Neural progenitor cell (in vitro differentiated cells): ENCODE results near the gene CCL3. TPM values are rescaled to one million over a fixed set of nuclear protein-coding genes. Genes with fewer than 3 reads are reported as not detected.
"Not testable (repeated sequence)": the region's sequence is repeated elsewhere in the genome, so short reads cannot be mapped to it uniquely, and the experiment has no call there.

ENCODE experiments used
- DNase-seq: peaks from one replicate; pipeline ENCODE4 v3.0.0-alpha.2; 2016; ENCODE audit warnings: low spot score
- H2AFZ ChIP-seq: fragments of 200-600 bp; sonication (generic); replicated peaks from 2 replicates; pipeline ENCODE4 v1.6.1; 2016; ENCODE audit warnings: antibody characterized with exemption
- H3F3A ChIP-seq: fragments of 200-600 bp; sonication (generic); 2 replicates; pipeline ENCODE4 v1.6.1; 2016; ENCODE audit warnings: antibody characterized with exemption, low read depth
- H3K27ac ChIP-seq: fragments of 200-600 bp; sonication (generic); 2 replicates; pipeline ENCODE4 v1.5.1; 2016; ENCODE audit warnings: mild to moderate bottlenecking
- H3K27me3 ChIP-seq: fragments of 200-600 bp; sonication (generic); 2 replicates; pipeline ENCODE4 v1.6.1; 2016; ENCODE audit warnings: mild to moderate bottlenecking, moderate library complexity
- H3K36me3 ChIP-seq: fragments of 200-600 bp; sonication (generic); 2 replicates; pipeline ENCODE4 v1.5.1; 2016
- H3K4me1 ChIP-seq: fragments of 200-600 bp; sonication (generic); 2 replicates; pipeline ENCODE4 v1.6.1; 2016; ENCODE audit warnings: mixed run types
- H3K4me2 ChIP-seq: fragments of 200-600 bp; sonication (generic); 2 replicates; pipeline ENCODE4 v1.6.1; 2016
- H3K4me3 ChIP-seq: fragments of 200-600 bp; sonication (generic); 2 replicates; pipeline ENCODE4 v1.5.1; 2016
- H3K79me2 ChIP-seq: fragments of 200-600 bp; sonication (generic); 2 replicates; pipeline ENCODE4 v1.6.1; 2016; ENCODE audit warnings: low read depth
- H3K9ac ChIP-seq: fragments of 200-600 bp; sonication (generic); 2 replicates; pipeline ENCODE4 v1.6.1; 2016
- H3K9me3 ChIP-seq: fragments of 200-600 bp; sonication (generic); 2 replicates; pipeline ENCODE4 v1.5.1; 2016; ENCODE audit warnings: low read depth
- H4K20me1 ChIP-seq: fragments of 200-600 bp; sonication (generic); 2 replicates; pipeline ENCODE4 v1.6.1; 2016; ENCODE audit warnings: low read depth
- H3K27ac Mint-ChIP-seq: 3 replicates; pipeline ENCODE4 v1.8.0; 2021; ENCODE audit warnings: mixed read lengths
- H3K27me3 Mint-ChIP-seq: 2 replicates; pipeline ENCODE4 v1.8.0; 2022; ENCODE audit warnings: low read depth, mild to moderate bottlenecking, inconsistent platforms, moderate library complexity, mixed read lengths; ENCODE audit not compliant: insufficient read depth
- H3K36me3 Mint-ChIP-seq: 3 replicates; pipeline ENCODE4 v1.8.0; 2021; ENCODE audit warnings: mixed read lengths
- H3K4me1 Mint-ChIP-seq: 3 replicates; pipeline ENCODE4 v1.8.0; 2021; ENCODE audit warnings: mixed read lengths
- H3K4me3 Mint-ChIP-seq: 3 replicates; pipeline ENCODE4 v1.8.0; 2021; ENCODE audit warnings: mild to moderate bottlenecking, moderate library complexity, mixed read lengths
- H3K9me3 Mint-ChIP-seq: 3 replicates; pipeline ENCODE4 v1.8.0; 2020; ENCODE audit warnings: mixed read lengths
- EZH2 ChIP-seq: fragments of 200-600 bp; sonication (generic); IDR thresholded peaks from 2 replicates; pipeline ENCODE4 v1.6.1; 2017; ENCODE audit warnings: antibody characterized with exemption, mild to moderate bottlenecking, moderate library complexity
- EZH2phosphoT487 ChIP-seq: fragments of 200-600 bp; sonication (generic); IDR thresholded peaks from 2 replicates; pipeline ENCODE4 v1.6.1; 2017; ENCODE audit warnings: antibody characterized with exemption
- total RNA-seq: library from RNA; depleted of rRNA; stranded (reverse); fragments of >200 nt; gene quantifications from 2 replicates; pipeline ENCODE4 v1.2.3, GENCODE V29; 2015; ENCODE audit warnings: low replicate concordance
- TF ChIP-seq, protein P1 (sequence below): fragments of 200-600 bp; sonication (generic); IDR thresholded peaks from 2 replicates; pipeline ENCODE4 v1.5.1; 2017; ENCODE audit warnings: antibody characterized with exemption, mild to moderate bottlenecking

The CCL3 gene
- total RNA-seq, 1 donor from 2014 or later: not detected

DNA sequence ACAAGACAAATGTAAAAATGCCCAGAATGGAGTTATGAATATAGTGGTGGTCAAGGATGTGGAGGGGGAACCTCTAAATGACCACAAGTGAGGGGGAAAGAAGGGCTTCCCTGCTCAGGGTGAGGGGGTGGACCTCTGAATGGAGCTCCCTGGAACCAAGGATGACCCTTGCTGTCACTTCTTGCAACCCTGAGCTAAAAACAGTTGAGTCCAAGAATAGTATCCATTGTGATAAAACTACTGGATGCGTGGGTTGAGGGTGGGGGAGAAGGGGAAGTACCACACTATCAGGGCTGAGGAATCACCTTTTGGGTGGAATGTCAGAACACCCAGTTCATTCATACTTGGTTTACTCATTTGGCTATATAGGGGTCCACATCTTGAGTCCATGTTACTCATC, 9.1 kb upstream of the CCL3 start:
- not testable (repeated sequence) for H3K36me3 ChIP-seq, H3K9me3 ChIP-seq, H2AFZ ChIP-seq, H3K4me3 ChIP-seq, H3K4me3 Mint-ChIP-seq, H3K27ac ChIP-seq, H3K79me2 ChIP-seq, H3K9ac ChIP-seq, H3F3A ChIP-seq, H4K20me1 ChIP-seq, H3K9me3 Mint-ChIP-seq, H3K27me3 ChIP-seq, H3K27me3 Mint-ChIP-seq, H3K4me1 ChIP-seq, H3K27ac Mint-ChIP-seq, H3K4me1 Mint-ChIP-seq, H3K36me3 Mint-ChIP-seq, DNase-seq, H3K4me2 ChIP-seq

DNA sequence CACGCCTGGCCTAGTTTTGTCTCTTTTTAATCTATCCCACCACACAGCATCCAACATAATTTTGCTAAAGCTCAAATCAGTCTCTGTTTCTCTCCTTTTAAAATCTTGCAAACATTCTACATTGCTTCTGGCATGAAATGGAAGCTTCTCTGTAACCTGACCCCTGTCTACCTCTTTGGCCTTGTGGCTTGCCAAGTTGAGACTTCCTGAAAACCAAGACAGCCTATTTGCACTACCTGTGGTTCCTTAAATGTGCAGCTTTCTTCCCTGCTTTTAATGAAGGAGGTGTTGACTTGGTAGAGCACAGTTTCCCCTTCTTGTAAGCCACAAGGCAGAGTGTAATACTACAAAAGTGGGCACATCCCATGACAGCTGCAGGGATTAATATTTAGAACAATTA, 6.0 kb upstream of the CCL3 start:
- Histone ChIP-seq H3F3A (no peaks in the 10 kb centered on the region), H3K4me3 (no peak overlapping the region), H3K27me3 (no peaks in the 10 kb centered on the region), H3K36me3 (no peaks in the 10 kb centered on the region), H2AFZ (no peak overlapping the region), H3K4me2 (no peak overlapping the region), H3K79me2 (no peaks in the 10 kb centered on the region), H4K20me1 (no peaks in the 10 kb centered on the region), H3K9ac (no peak overlapping the region), H3K4me1 (no peaks in the 10 kb centered on the region), H3K9me3 (no peaks in the 10 kb centered on the region), H3K27ac (no peak overlapping the region)
- Mint-ChIP-seq H3K36me3 (no peaks in the 10 kb centered on the region), H3K27ac (no peak overlapping the region), H3K27me3 (peaks cover 5% of the 10 kb centered on the region), H3K9me3 (no peaks in the 10 kb centered on the region), H3K4me1 (peaks cover 3% of the 10 kb centered on the region), H3K4me3 (no peak overlapping the region)
- no peak for DNase-seq
- TF ChIP-seq EZH2 (no peak), EZH2phosphoT487 (no peak)
- TF ChIP-seq, protein P1, sequence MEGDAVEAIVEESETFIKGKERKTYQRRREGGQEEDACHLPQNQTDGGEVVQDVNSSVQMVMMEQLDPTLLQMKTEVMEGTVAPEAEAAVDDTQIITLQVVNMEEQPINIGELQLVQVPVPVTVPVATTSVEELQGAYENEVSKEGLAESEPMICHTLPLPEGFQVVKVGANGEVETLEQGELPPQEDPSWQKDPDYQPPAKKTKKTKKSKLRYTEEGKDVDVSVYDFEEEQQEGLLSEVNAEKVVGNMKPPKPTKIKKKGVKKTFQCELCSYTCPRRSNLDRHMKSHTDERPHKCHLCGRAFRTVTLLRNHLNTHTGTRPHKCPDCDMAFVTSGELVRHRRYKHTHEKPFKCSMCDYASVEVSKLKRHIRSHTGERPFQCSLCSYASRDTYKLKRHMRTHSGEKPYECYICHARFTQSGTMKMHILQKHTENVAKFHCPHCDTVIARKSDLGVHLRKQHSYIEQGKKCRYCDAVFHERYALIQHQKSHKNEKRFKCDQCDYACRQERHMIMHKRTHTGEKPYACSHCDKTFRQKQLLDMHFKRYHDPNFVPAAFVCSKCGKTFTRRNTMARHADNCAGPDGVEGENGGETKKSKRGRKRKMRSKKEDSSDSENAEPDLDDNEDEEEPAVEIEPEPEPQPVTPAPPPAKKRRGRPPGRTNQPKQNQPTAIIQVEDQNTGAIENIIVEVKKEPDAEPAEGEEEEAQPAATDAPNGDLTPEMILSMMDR: no peak

DNA sequence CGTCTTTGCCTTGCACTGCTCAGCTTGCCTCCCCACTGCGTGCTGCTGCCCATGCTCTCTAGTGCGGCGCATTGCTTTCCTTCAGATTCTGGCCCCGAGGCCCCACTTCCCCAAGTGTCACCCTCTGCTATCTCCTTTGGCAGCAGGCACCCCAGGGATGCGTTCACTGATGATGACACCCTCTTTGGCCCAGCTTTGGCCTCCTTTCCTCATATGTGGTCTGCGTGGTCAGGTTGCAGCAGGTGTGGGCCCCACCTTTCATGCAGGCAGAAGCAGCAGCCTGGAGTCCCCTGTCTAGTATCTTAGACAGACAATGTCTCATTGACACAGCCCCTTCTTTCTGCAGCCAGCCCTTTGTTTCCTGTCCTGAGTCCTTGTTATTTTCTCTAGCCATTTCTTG, 4.8 kb upstream of the CCL3 start:
- Histone ChIP-seq H3K27me3 (no peaks in the 10 kb centered on the region), H3K79me2 (no peaks in the 10 kb centered on the region), H3K9me3 (no peaks in the 10 kb centered on the region), H2AFZ (no peak overlapping the region), H3K36me3 (no peaks in the 10 kb centered on the region), H3K4me3 (no peak overlapping the region), H3K27ac (no peak overlapping the region), H3F3A (no peaks in the 10 kb centered on the region), H3K9ac (no peak overlapping the region), H3K4me1 (no peaks in the 10 kb centered on the region), H4K20me1 (no peaks in the 10 kb centered on the region), H3K4me2 (no peak overlapping the region)
- Mint-ChIP-seq H3K4me1 (peaks cover 3% of the 10 kb centered on the region), H3K9me3 (no peaks in the 10 kb centered on the region), H3K27me3 (peaks cover 5% of the 10 kb centered on the region), H3K27ac (no peak overlapping the region), H3K36me3 (no peaks in the 10 kb centered on the region), H3K4me3 (no peak overlapping the region)
- no peak for DNase-seq
- TF ChIP-seq EZH2phosphoT487 (no peak), EZH2 (no peak)
- TF ChIP-seq, protein P1: no peak

DNA sequence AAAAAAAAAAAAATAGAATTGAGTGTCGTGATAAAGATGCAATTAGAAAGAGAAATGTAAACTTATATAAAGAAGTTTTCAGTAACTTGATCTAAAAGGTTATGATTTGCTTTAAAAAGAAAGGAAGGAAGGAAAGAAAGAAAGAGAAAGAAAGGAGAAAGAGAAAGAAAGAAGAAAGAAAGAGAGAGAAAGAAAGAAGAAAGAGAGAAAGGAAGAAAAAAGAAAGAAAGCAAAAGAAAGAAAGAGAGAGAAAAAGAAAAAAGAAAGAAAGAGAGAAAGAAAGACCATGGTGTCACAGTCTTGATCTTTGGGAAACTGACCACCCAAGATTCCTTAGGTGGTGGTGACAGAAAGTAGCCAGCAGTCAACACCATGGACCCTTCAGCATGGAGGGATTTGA, 4.3 kb upstream of the CCL3 start:
- H2AFZ ChIP-seq: no peak overlapping the region
- H3K9ac ChIP-seq: no peak overlapping the region
- no peak overlapping the region for H3K4me3 Mint-ChIP-seq
- no peaks in the 10 kb centered on the region for H3K9me3 Mint-ChIP-seq
- DNase-seq: no peak
- H3K27ac Mint-ChIP-seq: no peak overlapping the region
- H3K27me3 ChIP-seq: no peaks in the 10 kb centered on the region
- no peaks in the 10 kb centered on the region for H3K36me3 ChIP-seq
- H3F3A ChIP-seq: no peaks in the 10 kb centered on the region
- no peaks in the 10 kb centered on the region for H3K36me3 Mint-ChIP-seq
- TF ChIP-seq, protein P1: no peak
- TF ChIP-seq EZH2phosphoT487 (no peak), EZH2 (no peak)
- no peaks in the 10 kb centered on the region for H4K20me1 ChIP-seq
- H3K4me1 ChIP-seq: no peaks in the 10 kb centered on the region
- H3K79me2 ChIP-seq: no peaks in the 10 kb centered on the region
- no peak overlapping the region for H3K4me2 ChIP-seq
- no peak overlapping the region for H3K27ac ChIP-seq
- H3K9me3 ChIP-seq: no peaks in the 10 kb centered on the region
- H3K27me3 Mint-ChIP-seq: peaks cover 5% of the 10 kb centered on the region
- H3K4me3 ChIP-seq: no peak overlapping the region
- H3K4me1 Mint-ChIP-seq: peaks cover 5% of the 10 kb centered on the region

DNA sequence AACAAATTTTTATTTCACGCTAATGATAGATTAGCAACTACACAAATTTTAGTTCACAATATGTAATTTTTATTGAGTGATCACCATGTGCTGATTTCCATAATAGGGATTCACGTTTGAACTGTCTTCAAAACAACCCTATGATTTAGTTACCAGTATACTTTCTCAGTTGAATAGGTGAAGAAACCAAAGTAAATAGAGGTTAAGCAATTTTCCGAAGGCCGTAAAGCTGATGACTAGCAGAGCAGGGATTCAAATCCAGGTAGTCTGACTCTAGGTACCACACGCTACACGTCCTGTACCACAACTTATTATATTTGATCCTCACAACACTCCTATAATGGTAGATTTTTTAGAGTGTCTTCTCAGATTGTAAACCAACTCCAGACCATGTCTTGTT, 2.8 kb upstream of the CCL3 start:
- H4K20me1 ChIP-seq, H3K4me3 ChIP-seq, H3K4me1 Mint-ChIP-seq, H3K36me3 Mint-ChIP-seq, H3K36me3 ChIP-seq, H2AFZ ChIP-seq, DNase-seq, H3K27ac Mint-ChIP-seq, H3K4me1 ChIP-seq, H3K9me3 ChIP-seq, H3F3A ChIP-seq, H3K9ac ChIP-seq, H3K27me3 ChIP-seq, H3K4me3 Mint-ChIP-seq, H3K4me2 ChIP-seq, H3K9me3 Mint-ChIP-seq, H3K27ac ChIP-seq, H3K79me2 ChIP-seq, H3K27me3 Mint-ChIP-seq: not testable (repeated sequence)
